ENCODE results near the gene CILP.
A peak's percentile ranks its signal among the peaks of the same experiment; 100 is the strongest.
"Not testable (repeated sequence)": the region's sequence is repeated elsewhere in the genome, so short reads cannot be mapped to it uniquely, and the experiment has no call there.

Gene CILP

GRCh38 chr15:65254356-65254755 lies 43.1 kb upstream of the CILP start:
- DNase-seq (ENCODE audit: low spot score) = no peak
- TF ChIP-seq, protein P1, sequence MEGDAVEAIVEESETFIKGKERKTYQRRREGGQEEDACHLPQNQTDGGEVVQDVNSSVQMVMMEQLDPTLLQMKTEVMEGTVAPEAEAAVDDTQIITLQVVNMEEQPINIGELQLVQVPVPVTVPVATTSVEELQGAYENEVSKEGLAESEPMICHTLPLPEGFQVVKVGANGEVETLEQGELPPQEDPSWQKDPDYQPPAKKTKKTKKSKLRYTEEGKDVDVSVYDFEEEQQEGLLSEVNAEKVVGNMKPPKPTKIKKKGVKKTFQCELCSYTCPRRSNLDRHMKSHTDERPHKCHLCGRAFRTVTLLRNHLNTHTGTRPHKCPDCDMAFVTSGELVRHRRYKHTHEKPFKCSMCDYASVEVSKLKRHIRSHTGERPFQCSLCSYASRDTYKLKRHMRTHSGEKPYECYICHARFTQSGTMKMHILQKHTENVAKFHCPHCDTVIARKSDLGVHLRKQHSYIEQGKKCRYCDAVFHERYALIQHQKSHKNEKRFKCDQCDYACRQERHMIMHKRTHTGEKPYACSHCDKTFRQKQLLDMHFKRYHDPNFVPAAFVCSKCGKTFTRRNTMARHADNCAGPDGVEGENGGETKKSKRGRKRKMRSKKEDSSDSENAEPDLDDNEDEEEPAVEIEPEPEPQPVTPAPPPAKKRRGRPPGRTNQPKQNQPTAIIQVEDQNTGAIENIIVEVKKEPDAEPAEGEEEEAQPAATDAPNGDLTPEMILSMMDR (IDR thresholded peaks at IDR 0.05; ENCODE audit: extremely low read depth, missing control alignments) = no peak

DNA sequence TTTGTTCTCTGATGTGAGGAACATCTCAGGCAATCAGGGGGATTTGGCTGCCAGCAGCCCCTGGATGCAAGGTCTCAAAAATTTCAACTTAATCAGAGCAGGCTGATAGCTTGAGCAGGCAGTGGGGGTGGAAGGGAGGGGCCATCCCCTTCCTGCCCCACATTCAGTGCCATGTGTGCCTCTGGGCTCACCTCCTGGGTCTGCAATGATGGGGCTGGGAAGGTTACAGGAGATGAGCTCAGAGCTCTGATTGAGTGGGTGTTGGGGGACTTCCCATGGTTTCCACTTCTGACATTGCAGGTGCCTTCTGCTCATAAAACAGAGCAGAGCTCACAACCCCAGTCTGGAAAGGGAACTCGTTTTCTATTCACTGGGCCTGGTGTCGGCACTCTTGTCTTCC lies 38.4 kb upstream of the CILP start:
- DNase-seq (ENCODE audit: low spot score) = peak; percentile 74
- TF ChIP-seq, protein P1 (IDR thresholded peaks at IDR 0.05; ENCODE audit: extremely low read depth, missing control alignments) = no peak

- TF ChIP-seq, protein P1 (IDR thresholded peaks at IDR 0.05; ENCODE audit: extremely low read depth, missing control alignments) = no peak
- no peak for DNase-seq (ENCODE audit: low spot score)
Observed at GRCh38 chr15:65248511-65249255, 37.4 kb upstream of the CILP start.

DNA sequence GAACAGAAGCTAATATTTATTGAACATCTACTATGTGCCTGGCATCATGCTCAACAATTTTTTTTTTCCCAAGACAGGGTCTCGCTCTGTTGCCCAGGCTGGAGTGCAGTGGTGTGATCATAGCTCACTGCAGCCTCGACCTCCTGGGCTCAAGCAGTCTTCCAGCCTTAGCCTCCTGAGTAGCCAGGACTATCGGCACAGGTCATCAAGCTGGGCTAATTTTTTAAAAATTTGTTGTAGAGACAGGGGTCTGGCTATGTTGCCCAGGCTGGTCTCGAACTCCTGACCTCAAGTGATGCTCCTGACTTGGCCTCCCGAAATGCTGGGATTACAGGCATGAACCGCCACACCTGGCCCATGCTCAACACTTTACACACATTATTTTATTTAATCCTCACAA lies 35.7 kb upstream of the CILP start:
- DNase-seq (ENCODE audit: low spot score) = no peak
- TF ChIP-seq, protein P1 (IDR thresholded peaks at IDR 0.05; ENCODE audit: extremely low read depth, missing control alignments) = no peak

- TF ChIP-seq, protein P1 (IDR thresholded peaks at IDR 0.05; ENCODE audit: extremely low read depth, missing control alignments) = no peak
Observed at GRCh38 chr15:65246026-65246714, 34.9 kb upstream of the CILP start.

GRCh38 chr15:65245096-65245856 lies 34.0 kb upstream of the CILP start:
- DNase-seq (ENCODE audit: low spot score) = no peak
- TF ChIP-seq, protein P1 (IDR thresholded peaks at IDR 0.05; ENCODE audit: extremely low read depth, missing control alignments) = no peak

More at GRCh38 chr15:65246026-65246714, 34.9 kb upstream of the CILP start:
- DNase-seq (ENCODE audit: low spot score) = no peak

DNA sequence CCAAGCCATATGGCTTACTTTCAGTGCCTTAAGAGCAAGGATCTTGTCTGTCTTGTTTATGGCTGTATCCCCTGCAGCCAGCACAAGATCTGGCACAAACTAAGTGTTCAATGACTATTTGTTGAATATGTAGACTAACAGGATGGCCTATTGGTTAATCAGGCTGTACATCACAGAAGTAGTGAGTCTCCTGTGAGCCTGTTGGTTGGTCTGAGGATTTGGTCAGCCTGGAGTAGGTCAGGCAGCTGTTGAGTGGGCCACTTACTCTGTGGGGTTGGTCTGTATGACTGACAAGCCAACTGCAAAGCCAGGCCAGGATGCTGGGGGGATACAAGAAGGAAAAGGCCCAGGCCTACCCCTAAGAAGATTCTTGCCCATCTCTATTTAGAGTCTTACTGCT lies 33.4 kb upstream of the CILP start:
- TF ChIP-seq, protein P1 (IDR thresholded peaks at IDR 0.05; ENCODE audit: extremely low read depth, missing control alignments) = no peak
- no peak for DNase-seq (ENCODE audit: low spot score)

DNA sequence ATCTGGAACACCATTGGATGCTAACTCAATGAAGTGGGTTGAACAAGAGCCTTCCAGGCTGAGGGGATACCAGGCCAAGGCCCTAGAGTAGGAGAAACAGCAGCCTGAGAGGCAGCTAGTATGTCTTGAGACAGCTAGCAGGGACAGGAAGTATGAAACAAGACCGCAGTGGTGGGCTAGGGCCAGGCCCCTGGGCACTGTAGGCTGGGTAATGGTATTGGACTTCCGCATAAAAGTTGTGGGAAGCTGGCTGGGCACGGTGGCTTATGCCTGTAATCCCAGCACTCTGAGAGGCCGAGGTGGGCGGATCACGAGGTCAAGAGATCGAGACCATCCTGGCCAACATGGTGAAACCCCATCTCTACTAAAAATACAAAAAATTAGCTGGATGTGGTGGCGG lies 25.2 kb upstream of the CILP start:
- DNase-seq (ENCODE audit: low spot score) = not testable (repeated sequence)

All from GM20000 (cell line).